HG03354 (cell line): ENCODE results near the gene DEAF1.

Source experiments
- ATAC-seq: cut with Tn5 transposase; IDR thresholded peaks from one replicate; pipeline ENCODE4 v1.9.1; 2021; ENCODE audit warnings: mild to moderate bottlenecking; ENCODE audit not compliant: unreplicated experiment, poor library complexity, severe bottlenecking

The DEAF1 gene

GRCh38 chr11:615504-616319, 79.3 kb downstream of the DEAF1 start, which contains the start of gene IRF7:
Gene IRF7, minus strand, starts transcription at chr11:615950. Its CDS starts 586 bp downstream, at chr11:615364.
- ATAC-seq, result peak; percentile 84

- ATAC-seq, result no peak
Measured at GRCh38 chr11:614623-615503, 80.2 kb downstream of the DEAF1 start.

DNA sequence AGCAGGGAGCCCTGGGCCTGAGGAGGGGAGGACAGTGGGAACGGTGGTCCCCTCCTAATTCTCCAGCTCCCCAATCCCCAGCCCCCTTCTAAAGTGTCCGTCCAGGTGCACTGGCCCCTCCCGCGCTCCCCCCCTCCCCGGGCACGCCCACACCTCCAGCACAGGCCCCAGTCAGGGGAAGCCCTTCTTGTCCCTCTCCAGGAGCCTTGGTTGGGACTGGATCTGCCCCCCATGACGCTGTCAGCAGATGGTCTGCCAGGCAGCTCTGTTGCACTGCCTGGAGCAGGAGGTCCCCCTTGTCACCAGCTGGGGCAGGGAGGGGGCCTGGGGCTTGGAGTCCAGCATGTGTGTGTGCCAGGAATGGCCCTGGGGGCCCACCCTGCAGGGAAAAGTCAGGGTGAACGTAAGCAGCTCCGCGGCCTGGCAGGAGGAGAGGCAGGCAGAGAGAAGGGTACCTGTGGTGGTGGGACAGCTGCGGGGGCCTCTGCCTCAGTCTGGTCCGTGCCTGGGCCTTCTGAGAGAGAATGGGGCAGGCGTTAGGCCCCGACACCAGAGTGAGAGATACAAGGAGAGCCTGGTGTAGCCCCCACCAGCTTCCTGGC, 80.9 kb downstream of the DEAF1 start:
- no peak for ATAC-seq

- no peak for ATAC-seq
Measured at GRCh38 chr11:613369-613968, 81.6 kb downstream of the DEAF1 start.

- ATAC-seq, result no peak
Measured at GRCh38 chr11:612961-613300, 82.1 kb downstream of the DEAF1 start.

GRCh38 chr11:612201-612960, 82.6 kb downstream of the DEAF1 start:
- ATAC-seq, result no peak

- no peak for ATAC-seq
Measured at GRCh38 chr11:611001-611996, 83.7 kb downstream of the DEAF1 start.

DNA sequence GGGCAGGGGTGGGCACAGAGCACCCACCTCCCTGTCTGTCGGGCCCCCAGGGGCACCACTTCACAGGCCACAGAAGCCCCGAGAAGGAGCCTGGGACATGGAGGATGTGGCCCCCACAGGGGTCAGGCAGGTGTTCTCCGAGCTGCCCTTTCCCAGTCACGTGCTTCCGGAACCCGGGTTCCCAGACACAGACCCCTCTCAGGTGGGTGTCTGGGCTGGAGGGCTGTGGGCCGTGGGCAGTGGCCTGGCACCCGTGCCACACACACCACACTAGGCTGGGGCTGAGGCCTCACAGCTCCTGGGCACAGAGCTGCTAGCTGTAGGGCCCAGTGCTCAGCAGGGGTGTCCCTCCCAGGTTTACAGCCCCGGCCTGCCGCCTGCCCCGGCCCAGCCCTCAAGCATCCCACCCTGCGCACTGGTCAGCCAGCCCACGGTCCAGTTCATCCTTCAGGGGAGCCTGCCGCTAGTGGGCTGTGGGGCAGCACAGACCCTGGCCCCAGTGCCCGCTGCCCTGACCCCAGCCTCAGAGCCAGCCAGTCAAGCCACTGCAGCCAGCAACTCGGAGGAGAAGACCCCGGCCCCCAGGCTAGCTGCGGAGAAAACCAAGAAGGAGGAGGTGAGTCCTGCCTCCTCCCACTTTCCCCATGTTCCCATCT, 84.7 kb downstream of the DEAF1 start:
- no peak for ATAC-seq

GRCh38 chr11:609341-609811, 85.6 kb downstream of the DEAF1 start:
- no peak for ATAC-seq

DNA sequence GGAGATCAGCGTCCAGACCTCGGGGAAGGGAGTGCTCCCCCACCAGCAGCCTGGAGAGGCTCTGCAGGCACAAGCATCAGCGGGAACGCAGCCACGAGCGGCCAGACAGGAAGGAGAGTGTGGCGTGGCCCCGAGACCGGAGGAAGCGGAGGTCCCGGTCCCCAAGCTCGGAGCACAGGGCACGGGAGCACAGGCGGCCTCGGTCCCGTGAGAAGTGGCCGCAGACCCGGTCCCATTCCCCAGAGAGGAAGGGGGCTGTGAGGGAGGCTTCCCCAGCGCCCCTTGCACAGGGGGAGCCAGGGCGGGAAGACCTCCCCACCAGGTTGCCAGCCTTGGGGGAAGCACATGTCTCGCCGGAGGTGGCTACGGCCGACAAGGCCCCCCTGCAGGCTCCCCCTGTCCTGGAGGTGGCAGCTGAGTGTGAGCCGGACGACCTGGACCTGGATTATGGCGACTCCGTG, 86.2 kb downstream of the DEAF1 start:
- ATAC-seq, result no peak

- ATAC-seq, result no peak
Measured at GRCh38 chr11:607971-608659, 86.9 kb downstream of the DEAF1 start.

GRCh38 chr11:607020-607780, 87.8 kb downstream of the DEAF1 start:
- no peak for ATAC-seq

- no peak for ATAC-seq
Measured at GRCh38 chr11:606245-606644, 88.8 kb downstream of the DEAF1 start.

DNA sequence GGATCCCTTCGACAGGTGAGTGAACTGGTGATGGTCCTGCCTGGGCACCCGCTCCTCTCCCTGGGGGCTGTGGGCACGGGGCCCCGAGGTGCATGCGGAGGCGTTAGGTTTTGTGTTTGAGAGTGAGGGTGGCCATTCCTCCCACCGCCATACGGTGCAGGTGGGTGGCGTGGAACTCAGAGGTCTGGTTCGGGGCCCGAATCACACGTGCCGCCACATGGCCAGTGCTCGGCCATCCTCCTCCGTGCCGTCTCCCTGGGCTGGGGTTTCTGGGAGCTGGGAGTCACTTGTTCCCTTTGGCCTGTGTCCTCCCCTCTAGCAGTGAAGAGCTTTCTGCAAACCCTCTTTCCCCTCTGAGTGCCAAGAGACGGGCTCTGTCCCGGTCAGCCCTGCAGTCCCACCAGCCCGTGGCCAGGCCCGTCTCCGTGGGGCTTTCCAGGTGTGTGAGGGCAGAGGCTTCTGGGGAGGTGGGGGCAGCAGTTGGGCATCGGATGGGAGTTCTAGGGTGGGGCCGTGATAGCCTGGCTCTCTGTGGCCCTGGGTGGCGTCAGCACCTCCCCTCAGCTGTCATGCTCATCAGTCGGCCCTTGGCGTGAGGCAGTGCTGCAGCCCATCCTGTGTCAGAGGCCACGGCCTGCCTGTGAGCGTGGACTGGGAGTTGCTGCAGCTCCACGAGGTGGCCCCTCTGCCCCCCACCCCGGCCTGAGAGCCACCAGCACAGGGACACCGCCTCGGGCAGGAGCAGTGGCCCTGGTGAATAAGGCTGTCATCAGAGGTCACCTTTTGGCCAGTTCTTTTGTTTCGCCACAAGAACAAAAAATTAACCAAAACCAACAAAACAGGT, 89.5 kb downstream of the DEAF1 start:
- no peak for ATAC-seq

- no peak for ATAC-seq
Measured at GRCh38 chr11:603154-603553, 91.9 kb downstream of the DEAF1 start.
